HG03521 (cell line): ENCODE results near the gene INTS11.

Experiments
- ATAC-seq: cut with Tn5 transposase; IDR thresholded peaks from one replicate; pipeline ENCODE4 v1.9.1; 2021; ENCODE audit warnings: mild to moderate bottlenecking, moderate library complexity; ENCODE audit not compliant: unreplicated experiment

The INTS11 gene

DNA sequence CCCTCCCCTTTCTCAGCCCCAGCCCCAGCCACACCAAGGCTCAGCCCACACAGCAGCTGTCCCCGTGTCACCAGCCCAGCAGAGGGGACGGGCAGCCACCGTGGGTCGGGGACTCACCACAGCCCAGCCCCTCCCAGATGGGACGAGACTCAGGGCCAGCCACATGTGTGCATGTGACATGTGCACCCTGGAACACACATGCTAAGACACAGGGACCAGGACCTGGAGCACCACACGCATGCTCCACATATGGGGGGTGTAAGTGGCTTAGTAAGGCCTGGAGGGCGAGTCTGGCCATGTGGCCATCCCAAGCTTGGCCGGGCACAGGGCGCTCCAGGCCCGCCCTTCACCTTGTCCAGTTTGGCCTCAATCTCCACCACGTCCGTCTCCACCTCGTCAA is 20.7 kb downstream of the INTS11 start:
- ATAC-seq, result no peak

DNA sequence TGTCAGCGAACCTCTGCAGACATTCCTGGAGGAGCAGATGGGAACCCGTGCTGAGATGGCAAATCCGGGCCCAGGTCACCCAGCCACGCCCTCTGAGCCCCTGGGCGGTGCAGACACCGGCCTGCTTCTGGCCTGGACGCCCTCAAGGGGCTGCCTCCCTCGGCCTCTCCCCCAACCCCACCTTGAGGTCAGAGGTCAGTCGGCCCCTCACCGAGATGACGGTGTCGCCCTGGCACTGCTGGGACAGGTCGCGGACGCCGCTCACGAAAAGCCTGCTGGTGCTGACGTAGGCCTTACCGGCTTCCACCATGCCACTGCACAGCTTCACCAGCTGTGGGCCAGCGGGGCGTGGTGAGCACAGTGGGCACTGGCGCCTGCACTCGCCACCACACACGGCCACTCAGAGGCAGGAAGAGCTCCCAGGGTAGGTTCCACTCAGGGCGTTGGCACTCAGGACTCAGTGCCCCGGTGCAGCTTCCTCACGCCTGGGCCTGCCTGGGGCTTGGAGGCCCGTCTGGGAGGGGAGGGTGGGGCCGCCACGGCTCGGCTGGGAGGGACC is 21.4 kb downstream of the INTS11 start:
- ATAC-seq, result no peak

DNA sequence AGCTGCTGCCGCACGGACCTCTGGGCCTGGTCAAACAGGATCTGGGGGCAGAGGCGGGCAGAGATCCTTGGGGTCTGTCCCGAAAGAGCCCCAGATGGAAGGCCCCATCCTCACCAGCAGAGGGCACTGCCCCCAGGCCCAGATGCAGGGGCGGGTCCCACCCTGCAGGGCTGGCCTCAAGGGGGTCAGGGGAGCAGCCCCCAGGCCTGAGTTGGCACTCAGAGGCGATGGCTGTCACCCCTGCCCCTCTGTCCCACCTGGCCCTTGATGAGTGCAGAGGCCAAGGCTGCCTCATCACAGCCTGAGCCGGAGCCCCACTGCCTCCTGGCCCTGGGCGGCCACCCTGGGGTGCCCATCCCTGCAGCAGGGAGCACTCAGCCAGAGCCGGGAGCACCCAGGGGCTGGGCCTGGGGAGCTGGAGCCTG is 22.4 kb downstream of the INTS11 start:
- no peak for ATAC-seq

DNA sequence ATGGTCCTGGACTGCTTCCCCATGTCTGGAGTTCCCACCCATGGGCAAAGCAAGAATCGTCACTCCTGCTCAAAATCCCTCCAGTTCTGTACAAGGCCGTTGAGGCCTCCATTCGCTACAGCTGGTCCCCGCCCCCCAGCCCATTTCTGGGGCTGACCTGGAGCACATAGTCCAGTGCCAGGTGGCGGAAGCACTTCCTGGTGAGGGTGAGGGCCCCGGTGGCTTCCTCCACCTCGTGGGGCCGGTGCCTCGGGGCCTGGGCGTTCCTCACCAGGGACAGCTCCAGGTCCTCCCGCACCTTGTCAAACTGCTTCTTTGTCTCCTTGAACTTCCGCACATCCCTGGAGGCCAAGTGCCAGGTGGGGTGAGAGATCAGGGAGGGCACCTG is 24.1 kb downstream of the INTS11 start:
- ATAC-seq, result no peak

DNA sequence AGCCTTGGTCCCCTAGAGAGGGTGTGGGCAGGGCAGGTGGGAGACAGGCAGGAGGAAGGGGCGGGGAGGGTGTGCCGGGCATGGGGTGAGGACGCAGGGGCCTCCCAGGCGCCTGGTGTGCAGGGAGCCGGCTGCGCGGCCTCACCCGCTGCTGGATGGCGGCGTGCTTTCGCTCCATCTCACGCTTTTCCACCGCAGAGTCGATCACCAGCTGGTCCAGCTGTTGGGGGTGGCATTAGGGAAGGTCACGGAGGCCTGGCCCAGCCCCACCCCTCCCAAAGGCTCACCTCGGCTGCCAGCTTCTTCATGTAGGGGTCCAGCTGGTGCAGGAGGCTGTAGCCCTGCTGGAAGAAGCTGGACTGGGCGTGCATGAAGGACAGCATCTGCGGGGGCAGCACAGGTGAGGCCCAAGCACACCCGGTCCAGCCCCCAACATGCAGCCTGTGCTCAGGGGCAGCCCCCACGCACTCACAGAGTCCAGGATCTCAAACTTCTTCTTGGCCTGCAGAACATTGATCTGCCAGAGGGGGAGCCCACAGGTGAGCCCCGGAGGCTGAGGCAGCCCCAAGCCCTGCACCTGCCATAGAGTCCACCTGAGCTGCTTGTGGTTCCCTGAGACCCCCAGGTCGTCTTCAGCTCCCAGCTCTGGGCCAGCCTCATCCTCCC is 24.6 kb downstream of the INTS11 start:
- ATAC-seq, result no peak

DNA sequence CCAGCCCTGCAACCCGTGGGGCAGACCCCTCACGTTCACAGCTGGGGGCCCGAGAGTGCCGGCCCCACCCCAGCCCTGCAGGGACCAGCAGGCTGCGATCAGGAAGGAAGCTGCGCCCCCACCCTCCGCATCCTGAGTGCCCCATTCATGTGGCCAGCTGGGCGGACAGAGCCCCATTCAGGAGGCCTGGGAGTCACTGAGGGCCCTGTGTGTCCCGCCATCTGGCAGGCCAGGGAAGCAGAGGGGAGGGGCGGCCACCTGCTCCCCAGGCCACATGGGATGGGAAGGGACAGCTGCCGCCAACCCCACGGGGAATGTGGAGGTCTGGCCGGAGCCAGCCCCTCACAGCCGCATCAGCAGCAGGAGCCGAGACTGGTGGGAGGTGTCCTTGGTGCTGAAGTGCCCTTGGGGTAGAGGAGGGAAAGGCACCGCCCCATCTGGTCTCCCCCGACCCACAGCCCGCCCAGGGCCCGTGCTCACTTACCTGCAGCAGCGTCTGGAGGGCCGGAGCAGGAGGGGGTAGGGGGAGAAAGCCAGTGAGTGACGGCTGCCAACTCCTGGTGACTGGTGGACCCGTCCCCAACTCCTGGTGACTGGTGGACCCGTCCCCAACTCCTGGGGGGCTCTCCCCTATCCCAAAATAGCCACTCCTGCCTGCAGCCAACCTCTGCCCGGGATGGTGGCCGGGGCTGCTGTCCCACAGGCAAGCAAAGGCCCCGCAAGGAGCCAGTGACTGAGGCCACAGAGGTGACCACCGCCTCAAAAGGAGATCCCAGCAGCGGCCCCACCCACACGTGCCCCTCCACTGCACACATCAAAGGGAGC is 25.4 kb downstream of the INTS11 start:
- no peak for ATAC-seq

DNA sequence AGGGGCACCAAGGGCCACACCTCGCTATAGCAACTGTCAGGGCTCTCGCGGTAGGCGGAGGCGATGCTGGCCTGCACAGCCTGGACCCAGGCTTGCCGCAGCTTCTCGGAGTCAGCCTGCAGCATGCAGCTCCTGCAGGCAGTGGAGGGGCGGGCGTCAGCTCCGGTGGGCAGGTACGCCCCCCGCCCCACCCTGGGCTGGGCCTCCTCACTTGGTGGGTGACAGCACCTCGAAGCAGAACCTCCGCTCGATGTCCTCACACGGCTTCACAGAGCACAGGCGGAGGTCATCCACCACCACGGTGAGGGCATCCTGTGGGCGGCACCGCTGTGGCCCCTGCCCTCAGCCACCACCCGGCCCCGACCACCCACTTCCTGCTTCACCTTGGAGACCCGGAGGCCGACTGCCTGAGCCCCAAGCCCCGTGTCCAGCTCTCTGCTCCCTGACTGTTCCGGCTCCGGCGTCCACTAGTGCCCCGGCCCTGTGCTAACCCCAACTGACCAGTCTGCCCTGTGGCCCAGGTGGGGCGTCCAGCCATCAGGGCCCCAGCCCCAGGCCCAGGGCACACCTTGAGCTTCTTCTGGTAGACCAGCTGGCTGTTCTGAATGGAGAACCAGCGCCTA is 26.5 kb downstream of the INTS11 start:
- ATAC-seq, result no peak

DNA sequence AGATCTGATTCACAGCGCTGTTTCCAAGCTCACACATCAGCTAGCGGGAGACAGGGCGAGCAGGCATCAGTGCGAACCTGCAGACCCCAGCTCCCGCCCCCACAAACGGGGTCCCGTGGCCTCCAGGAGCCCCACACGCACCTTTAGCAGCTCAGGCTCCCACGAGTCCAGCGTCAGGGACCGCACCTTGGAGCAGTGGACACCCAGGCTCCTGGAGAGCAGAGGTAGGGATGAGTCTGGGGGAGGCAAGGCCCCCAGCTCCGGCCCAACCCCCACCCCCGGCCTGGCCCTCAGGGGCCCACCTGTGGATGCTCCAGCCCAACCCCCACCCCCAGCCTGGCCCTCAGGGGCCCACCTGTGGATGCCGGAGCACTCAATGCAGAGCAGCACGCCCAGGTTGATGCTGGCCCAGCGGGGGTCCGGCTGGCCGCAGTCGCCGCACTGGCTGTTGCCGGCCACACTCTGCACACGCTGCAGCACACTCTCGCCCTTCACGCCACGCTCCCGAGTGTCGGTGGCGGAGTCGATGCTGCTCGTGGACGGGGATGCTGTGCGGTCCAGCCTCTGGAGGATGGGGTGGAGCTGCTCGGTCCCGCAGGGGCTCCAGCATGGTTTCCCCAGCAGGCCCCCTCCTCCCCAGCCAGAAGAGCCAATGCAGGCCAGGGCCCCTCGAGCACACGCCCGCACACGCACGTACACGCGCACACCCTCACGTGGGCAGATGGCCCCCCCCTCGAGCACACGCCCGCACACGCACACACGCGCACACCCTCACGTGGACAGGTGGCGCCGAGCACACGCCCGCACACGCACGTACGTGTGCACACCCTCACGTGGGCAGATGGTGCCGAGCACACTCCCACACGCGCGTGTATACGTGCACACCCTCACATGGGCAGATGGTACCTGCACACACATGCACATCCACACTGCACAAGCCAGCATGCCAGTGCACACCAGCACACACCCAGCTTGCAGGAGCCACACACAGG is 28.1 kb downstream of the INTS11 start:
- ATAC-seq, result no peak

DNA sequence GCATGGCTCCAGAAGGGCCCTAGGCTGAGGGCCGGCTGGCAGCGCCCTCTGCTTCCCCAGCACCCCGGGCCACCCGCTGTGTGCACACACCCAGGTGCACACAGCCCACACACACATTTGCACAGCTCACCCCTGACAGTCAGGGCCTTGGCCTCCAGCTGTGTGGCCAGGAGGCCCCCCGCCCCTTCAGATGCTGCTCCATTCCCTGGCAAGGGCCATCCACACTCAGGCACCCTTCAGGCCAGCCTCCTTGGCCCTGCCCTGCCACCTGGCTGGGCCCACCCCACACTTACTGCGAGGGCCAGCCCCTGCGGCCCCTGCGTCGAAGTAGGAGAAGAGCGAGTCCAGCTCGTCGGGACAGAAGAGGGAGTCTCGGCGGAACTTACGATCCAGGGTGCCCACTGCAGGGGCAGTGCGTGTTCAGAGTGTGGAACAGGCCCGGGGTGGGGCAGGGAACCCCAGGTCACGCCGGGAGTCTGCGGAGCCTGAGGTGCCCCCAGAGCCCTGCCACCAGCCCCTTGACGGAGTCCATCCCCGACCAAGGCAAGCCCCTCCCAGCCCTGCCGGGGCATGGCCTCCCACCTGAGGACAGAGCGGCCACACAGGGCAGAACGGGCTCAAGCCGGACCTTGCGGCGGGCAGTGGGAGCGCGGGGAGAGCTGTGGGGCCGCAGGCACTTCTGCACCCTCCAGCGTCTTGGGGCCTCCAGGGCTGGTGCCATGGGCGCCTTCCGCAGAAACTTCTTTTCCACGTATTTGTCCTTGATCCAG is 29.1 kb downstream of the INTS11 start:
- no peak for ATAC-seq

DNA sequence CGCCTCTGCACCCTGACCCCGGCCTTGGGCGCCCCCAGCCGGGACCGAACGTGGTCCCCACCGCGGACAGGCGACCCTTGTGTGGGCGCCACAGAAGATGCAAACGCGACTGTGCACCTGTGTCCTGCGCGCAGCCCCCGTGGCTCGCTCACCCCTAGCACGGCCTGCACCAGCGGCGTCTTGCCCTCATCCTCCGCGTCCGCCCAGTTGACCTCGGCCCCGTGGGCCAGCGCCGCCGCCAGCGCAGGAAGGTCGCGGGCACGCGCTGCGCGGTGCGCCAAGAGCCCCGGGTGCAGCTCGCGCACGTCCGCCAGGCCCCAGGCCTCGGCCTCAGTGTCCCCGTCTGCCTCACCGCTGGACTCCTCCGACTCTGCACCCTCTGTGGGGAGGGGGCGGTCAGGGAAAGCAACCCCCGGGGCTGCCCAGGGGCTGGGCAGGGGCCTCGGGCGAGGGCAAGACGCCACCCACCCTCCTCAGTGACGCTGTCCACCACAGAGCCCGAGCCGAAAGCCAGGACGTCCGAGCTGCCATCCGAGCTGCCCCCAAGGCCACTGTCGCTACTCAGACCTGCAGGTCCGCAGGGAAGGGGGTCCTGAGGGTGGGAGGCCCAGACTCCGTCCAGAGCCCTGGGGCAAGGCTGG is 30.1 kb downstream of the INTS11 start:
- no peak for ATAC-seq

DNA sequence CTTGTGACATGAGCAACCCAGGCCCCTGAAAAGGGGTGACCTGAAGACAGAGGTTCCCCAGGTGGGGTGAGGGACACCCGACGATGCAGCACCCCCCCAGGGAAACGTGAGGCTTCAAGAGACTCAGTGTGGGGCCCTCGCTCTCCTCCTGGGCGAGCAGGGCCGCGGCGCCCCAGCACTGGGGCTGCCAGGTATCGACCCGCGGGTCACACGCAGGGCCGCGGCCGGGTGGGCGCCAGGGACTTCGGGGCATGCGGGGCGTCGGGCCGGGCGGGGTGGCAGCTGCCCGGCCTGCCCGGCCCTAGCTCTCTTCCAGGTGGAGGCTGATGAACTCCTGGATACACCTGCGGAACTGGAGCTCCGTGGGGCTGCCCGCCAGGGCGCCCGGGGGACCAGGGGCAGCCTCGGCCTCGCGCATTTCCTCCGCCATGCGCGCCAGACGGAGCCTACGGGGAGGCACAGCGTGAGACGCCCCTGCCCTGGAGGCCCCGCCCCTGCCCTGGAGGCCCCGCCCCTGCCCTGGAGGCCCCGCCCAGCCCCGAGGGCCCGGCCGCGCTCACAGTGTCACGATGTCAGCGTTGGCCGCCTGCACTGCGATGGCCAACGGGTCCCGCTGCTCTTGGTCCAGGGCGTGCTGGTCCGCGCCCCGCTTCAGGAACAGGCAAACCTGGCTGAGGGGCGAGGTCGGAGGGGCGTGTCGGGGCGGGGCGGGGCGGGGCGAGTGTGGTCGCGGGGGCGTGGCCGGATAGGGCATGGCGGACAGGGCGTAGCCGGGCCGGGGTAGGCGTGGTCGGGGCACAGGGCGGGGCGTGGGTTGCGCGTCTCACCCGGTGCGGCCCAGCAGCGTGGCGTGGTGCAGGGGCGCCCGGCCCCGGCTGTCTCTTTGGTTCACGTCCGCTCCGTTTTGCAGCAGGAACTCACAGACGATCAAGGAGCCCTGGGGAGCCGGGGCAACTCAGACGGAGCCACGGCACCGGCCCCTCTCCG is 30.9 kb downstream of the INTS11 start:
- no peak for ATAC-seq

DNA sequence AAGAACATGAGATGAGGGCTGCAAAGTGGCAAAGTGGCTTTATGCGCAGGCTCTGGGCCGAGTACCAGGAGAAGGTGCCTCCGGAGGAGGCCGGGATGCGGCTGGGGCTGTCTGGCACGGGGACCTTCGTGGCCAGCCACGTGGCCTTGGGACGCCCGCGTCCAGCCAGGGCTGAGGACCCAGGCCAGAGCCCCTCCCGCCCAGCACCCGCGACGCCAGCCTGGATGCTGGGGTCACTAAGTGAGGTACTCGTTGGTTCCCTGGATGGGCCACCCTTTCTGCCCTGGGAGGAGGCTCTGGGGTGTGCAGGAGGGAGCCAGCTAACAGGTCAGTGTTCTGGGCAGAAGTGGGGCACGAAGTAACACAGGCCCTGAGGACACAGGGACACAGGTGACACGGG is 31.6 kb downstream of the INTS11 start:
- ATAC-seq, result no peak

DNA sequence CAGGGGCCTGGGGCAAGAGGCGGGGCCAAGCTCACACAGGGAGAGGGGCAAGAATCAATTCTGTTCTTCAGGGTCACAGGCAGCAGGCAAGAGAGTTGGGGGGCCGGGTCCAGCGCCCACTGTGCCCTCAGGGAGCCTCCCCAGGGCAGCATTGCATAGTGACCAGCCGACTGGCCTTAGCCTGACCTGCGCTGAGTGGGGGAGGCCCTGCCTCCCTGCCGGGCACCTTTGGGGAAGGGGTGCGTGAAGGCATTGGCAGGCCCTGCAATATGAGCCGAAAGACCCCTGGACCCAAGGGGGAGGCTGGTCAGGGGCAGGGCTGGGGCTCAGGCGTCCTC is 32.0 kb downstream of the INTS11 start:
- no peak for ATAC-seq

DNA sequence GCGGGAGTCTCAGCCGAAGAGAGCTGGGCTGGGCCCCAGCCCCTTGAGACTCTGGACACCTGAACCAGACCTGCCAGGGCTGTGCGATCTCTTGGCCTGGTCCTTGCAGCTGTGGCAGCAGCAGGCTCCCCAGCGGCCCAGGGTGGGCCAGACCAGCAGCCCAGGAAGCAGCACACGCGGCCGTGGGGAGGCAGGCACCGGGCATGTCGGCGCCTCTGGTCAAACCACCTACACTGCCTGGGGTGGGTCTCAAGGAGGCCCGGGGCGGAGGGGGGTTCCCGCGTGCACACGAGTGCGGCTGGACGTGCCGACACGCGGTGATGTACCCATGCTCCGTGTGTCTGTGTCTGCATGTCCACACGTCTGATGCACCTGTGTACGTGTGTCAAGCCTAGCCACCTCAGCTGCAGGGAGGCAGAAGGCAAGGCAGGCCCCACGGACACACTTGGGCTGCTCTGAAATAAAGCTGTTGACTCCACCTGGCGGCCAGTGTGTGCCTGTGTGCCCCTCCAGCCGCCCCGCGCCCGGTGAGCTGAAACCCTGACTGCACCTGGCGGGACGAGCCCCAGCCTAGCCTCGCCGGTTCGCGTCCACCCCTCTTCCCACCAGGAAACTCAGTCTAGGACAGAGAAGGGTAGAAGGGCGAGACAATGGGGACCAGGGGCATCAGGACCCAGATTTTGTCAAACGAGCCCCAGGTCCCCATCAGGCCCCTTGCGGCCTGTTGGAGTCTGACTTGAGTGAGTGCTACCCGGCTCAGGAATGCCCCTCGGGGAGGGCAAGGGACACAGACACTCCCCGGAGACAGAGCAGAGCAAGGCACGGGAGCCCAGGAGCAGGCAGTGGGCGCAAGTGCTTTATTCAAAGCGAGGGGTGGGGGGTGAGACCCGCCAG is 32.7 kb downstream of the INTS11 start:
- ATAC-seq, result no peak

DNA sequence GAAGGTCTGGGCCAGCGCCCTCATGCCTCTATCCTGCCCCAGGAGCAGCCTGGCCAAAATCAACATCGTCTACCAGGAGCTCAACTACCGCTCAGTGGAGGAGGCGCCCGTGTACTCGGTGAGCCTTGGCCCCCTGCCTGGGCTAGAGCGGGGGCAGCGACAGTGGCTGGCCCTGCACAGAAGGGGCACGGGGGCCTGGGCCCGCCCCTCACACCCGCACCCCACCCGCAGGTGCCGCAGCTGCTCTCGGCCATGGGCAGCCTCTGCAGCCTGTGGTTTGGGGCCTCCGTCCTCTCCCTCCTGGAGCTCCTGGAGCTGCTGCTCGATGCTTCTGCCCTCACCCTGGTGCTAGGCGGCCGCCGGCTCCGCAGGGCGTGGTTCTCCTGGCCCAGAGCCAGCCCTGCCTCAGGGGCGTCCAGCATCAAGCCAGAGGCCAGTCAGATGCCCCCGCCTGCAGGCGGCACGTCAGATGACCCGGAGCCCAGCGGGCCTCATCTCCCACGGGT is 33.4 kb downstream of the INTS11 start:
- no peak for ATAC-seq

DNA sequence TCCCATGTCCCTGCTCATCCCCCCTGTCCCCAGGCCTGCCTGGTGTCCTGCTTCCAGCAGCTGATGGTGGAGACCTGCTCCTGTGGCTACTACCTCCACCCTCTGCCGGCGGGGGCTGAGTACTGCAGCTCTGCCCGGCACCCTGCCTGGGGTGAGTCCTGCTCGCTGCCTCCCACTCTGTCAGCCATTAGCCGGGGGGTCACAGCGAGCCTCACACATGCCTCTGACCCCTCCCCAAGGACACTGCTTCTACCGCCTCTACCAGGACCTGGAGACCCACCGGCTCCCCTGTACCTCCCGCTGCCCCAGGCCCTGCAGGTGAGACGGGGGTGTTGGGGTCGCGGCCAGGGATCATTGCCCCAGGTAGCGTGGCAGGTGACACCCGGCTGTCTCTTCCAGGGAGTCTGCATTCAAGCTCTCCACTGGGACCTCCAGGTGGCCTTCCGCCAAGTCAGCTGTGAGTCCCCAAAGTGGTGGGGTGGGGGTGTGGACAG is 34.2 kb downstream of the INTS11 start:
- ATAC-seq, result no peak
